OCI-LY7 (cell line): ENCODE results near the gene MLST8. TPM values are rescaled to one million over a fixed set of nuclear protein-coding genes. Genes with fewer than 3 reads are reported as not detected.
A peak's percentile ranks its signal among the peaks of the same experiment; 100 is the strongest.

ENCODE experiments used
- BruUV-seq: library from RNA; stranded (reverse); fragments of 400-500 nt; replicated peaks from 2 replicates; lab custom pipeline; 2021; lab: Mats Ljungman, UMichigan
- CTCF ChIA-PET: fragments of 300-600 bp; sonication (Branson Sonifier 250); formaldehyde crosslinking; loops from one replicate; lab custom pipeline; 2022; ENCODE audit warnings: antibody characterized with exemption; ENCODE audit not compliant: unreplicated experiment; lab: Charles Lee
- POLR2A ChIA-PET: fragments of 300-600 bp; sonication (Branson Sonifier 250); formaldehyde crosslinking; loops from one replicate; lab custom pipeline; 2022; ENCODE audit warnings: antibody characterized with exemption; lab: Charles Lee
- DNase-seq: peaks from one replicate; pipeline ENCODE4 v3.0.0-alpha.2; 2015; ENCODE audit warnings: low spot score
- H2AFZ ChIP-seq: fragments of 200-600 bp; sonication (generic), shearing (Covaris generic); 2 replicates; pipeline ENCODE4 v1.6.1; 2014; ENCODE audit warnings: mild to moderate bottlenecking, antibody characterized with exemption, low read length, moderate library complexity
- H3K27ac ChIP-seq: fragments of 200-600 bp; sonication (generic); 2 replicates; pipeline ENCODE4 v1.5.1; 2014; ENCODE audit warnings: mixed run types, low read depth, mild to moderate bottlenecking, moderate library complexity, low read length, inconsistent platforms; ENCODE audit not compliant: poor library complexity, severe bottlenecking
- H3K36me3 ChIP-seq: fragments of 200-600 bp; sonication (generic); 2 replicates; pipeline ENCODE4 v1.6.1; 2014; ENCODE audit warnings: mild to moderate bottlenecking, antibody characterized with exemption, low read length, moderate library complexity, mixed read lengths; ENCODE audit not compliant: insufficient read depth
- H3K4me1 ChIP-seq: fragments of 200-600 bp; sonication (generic); 2 replicates; pipeline ENCODE4 v1.5.1; 2014; ENCODE audit warnings: mild to moderate bottlenecking, low read length; ENCODE audit not compliant: insufficient read depth, poor library complexity, severe bottlenecking
- H3K4me2 ChIP-seq: fragments of 200-600 bp; sonication (generic); 2 replicates; pipeline ENCODE4 v1.6.1; 2014; ENCODE audit warnings: mild to moderate bottlenecking, low read length
- H3K4me3 ChIP-seq: fragments of 200-600 bp; sonication (generic); 2 replicates; pipeline ENCODE4 v1.5.1; 2014; ENCODE audit warnings: mild to moderate bottlenecking, low read depth, low read length; ENCODE audit not compliant: poor library complexity, severe bottlenecking
- H3K79me2 ChIP-seq: fragments of 200-600 bp; sonication (generic); 2 replicates; pipeline ENCODE4 v1.6.1; 2016; ENCODE audit warnings: low read depth, mild to moderate bottlenecking, low read length, moderate library complexity, mixed read lengths; ENCODE audit not compliant: insufficient read depth
- H3K9me2 ChIP-seq: fragments of 200-600 bp; sonication (generic); 2 replicates; pipeline ENCODE4 v1.6.1; 2016; ENCODE audit warnings: mild to moderate bottlenecking, low read length, mixed read lengths; ENCODE audit not compliant: insufficient read depth
- H3K9me3 ChIP-seq: fragments of 200-600 bp; sonication (generic); 2 replicates; pipeline ENCODE4 v1.6.1; 2014; ENCODE audit warnings: mild to moderate bottlenecking, mixed run types, low read length, mixed read lengths
- H4K20me1 ChIP-seq: fragments of 200-600 bp; sonication (generic); 2 replicates; pipeline ENCODE4 v1.6.1; 2014; ENCODE audit warnings: mild to moderate bottlenecking, antibody characterized with exemption, low read length, moderate library complexity, mixed read lengths; ENCODE audit not compliant: insufficient read depth
- EZH2phosphoT487 ChIP-seq: fragments of 200-600 bp; sonication (generic); IDR thresholded peaks from 2 replicates; pipeline ENCODE4 v1.6.1; 2018; ENCODE audit warnings: low read depth, borderline replicate concordance, mild to moderate bottlenecking, mixed run types, antibody characterized with exemption, low read length, moderate library complexity, mixed read lengths
- intact Hi-C: fragments of 100-400 bp; cut with micrococcal nuclease; formaldehyde crosslinking; loops from one replicate; pipeline ENCODE4 v1.10.0; 2022; ENCODE audit not compliant: unreplicated experiment
- total RNA-seq, 2 experiments: library from RNA; depleted of rRNA in 1 of 2; stranded (reverse); fragments of >200 nt in 1 of 2; shearing (Covaris generic) in 1 of 2; gene quantifications; 2 replicates each; pipeline ENCODE4 v1.2.3, GENCODE V29; 2014 to 2022
- TF ChIP-seq, protein P1 (sequence below): fragments of 200-600 bp; sonication (generic); conservative IDR thresholded peaks from 2 replicates; pipeline ENCODE4 v1.5.1; 2014; ENCODE audit warnings: mild to moderate bottlenecking, antibody characterized with exemption, low read length, moderate library complexity, mixed read lengths

The MLST8 gene
- total RNA-seq, 2 experiments from 2014 or later: 65.4 to 71.3 TPM

DNA sequence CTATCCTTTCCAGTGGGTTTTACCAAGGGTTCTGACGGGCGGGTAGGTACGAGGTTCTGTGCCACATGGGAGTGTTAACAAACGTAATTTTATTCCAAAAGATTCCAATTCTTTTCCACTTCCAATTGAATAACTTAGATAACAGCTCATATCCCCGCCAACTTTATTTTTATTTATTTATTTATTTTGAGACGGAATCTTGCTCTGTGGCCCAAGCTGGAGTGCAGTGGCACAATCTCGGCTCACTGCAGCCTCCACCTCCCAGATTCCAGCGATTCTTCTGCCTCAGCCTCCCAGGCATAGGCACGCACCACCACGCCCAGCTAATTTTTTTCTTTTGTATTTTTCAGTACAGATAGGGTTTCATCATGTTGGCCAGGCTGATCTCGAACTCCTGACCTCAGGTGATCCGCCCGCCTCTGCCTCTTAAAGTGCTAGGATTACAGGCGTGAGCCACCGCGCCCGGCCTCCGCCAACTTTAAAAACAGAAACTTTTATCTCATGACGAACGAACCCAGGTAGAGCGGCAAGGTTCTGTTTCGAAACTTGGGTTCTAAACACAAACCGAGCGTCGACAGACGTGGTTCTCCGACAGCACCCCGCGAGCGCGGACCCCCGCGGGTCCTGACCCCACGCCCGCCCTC, 45.5 kb downstream of the MLST8 start:
- Histone ChIP-seq H3K9me3 (no peaks in the 10 kb centered on the region), H3K4me1 (peaks cover 17% of the 10 kb centered on the region), H3K27ac (peak overlapping the region; percentile 68), H3K79me2 (peaks cover 20% of the 10 kb centered on the region), H3K9me2 (no peaks in the 10 kb centered on the region), H3K36me3 (peaks cover 67% of the 10 kb centered on the region), H3K4me3 (peak overlapping the region; percentile 76), H4K20me1 (no peaks in the 10 kb centered on the region), H3K4me2 (peak overlapping the region; percentile 87), H2AFZ (peak overlapping the region; percentile 18; the same call in 1 of the 2 replicates)
- BruUV-seq: TSS peak; percentile 59
- no peak for TF ChIP-seq EZH2phosphoT487
- TF ChIP-seq, protein P1, sequence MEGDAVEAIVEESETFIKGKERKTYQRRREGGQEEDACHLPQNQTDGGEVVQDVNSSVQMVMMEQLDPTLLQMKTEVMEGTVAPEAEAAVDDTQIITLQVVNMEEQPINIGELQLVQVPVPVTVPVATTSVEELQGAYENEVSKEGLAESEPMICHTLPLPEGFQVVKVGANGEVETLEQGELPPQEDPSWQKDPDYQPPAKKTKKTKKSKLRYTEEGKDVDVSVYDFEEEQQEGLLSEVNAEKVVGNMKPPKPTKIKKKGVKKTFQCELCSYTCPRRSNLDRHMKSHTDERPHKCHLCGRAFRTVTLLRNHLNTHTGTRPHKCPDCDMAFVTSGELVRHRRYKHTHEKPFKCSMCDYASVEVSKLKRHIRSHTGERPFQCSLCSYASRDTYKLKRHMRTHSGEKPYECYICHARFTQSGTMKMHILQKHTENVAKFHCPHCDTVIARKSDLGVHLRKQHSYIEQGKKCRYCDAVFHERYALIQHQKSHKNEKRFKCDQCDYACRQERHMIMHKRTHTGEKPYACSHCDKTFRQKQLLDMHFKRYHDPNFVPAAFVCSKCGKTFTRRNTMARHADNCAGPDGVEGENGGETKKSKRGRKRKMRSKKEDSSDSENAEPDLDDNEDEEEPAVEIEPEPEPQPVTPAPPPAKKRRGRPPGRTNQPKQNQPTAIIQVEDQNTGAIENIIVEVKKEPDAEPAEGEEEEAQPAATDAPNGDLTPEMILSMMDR: no peak
- DNase-seq: no peak
- intact Hi-C loops: loop anchor here (1.0 kb wide), 1 partner anchor 27 kb away; the partner anchor contains the start of gene E4F1
- ChIA-PET CTCF (no interaction called here), POLR2A (interaction anchor here (0.6 to 1.4 kb wide), 2 partner anchors 10 to 168 kb away, joined by 3 read pairs; no protein-coding TSS in a partner anchor)

DNA sequence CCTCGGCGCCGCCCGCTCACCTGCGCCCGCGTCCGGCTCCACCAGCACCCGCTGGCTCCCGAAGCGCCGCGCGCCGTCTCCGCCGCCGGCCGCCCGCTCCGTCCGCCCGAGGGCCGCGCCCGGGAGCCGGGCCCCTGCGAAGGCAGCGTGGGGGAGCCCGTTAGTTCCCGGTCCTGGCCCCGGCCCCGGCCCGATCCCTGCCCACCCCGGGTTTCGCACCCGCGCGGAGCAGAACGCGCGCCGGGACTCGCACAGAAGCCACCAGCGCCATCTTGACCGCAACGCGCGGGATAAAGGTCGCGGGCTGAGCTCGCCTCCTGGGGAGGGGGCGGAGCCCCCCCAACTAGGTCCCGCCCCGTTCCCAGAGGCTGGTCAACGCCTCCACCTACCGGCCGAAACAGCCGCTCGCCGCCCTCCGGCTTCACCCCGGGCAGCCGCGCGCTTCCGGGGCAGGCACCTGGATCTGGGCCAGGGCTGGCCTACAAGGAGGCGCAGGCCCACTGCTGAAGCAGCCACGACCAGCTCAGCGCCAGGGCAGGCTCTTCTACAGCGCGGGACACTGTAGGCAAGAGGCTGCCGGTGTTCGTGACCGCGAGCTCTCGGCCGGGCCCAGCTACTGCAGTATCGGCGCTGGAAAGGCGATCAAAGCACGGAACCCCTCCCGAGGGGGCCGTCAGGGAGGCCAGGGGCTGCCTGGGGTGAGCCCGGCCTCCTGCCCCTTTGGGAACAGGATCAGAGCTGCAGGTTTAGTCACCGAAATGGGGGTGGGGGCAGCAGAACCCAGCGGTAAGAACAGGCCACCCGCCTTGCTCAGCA, 46.2 kb downstream of the MLST8 start, which contains the start of gene ECI1:
Gene ECI1 (minus strand): TSS at position 292 of the 816 bp plus-strand sequence. CDS start 21 bp downstream, at position 271.
- no TSS peak for BruUV-seq
- no peaks in the 10 kb centered on the region for H3K9me3 ChIP-seq
- H3K27ac ChIP-seq: peak within 1 kb of the TSS; percentile 68
- H3K4me2 ChIP-seq: peak within 1 kb of the TSS; percentile 87
- CTCF ChIA-PET: no interaction called here
- intact Hi-C loops: loop anchor here (1.0 kb wide), 1 partner anchor 28 kb away; the partner anchor contains the start of gene E4F1
- peaks cover 17% of the 10 kb centered on the region for H3K4me1 ChIP-seq
- no peaks in the 10 kb centered on the region for H3K9me2 ChIP-seq
- peak within 1 kb of the TSS; percentile 76 for H3K4me3 ChIP-seq
- peaks cover 20% of the 10 kb centered on the region for H3K79me2 ChIP-seq
- DNase-seq: peak; percentile 95
- H3K36me3 ChIP-seq: peaks cover 67% of the 10 kb centered on the region
- no peaks in the 10 kb centered on the region for H4K20me1 ChIP-seq
- H2AFZ ChIP-seq: peak within 1 kb of the TSS; percentile 18; the same call in 1 of the 2 replicates
- POLR2A ChIA-PET: interaction anchor here (0.6 to 1.7 kb wide), 4 partner anchors 11 to 169 kb away, joined by 3 to 6 read pairs (median 3); no protein-coding TSS in a partner anchor
- TF ChIP-seq, protein P1: peak; percentile 73
- no peak for TF ChIP-seq EZH2phosphoT487
